Muscle layer of colon (tissue), 2 donors: ENCODE data around the gene LITAFD.

Source experiments
- H3K27ac ChIP-seq: one replicate; pipeline ENCODE4 v1.7.0; 2013; ENCODE audit warnings: low read depth, mild to moderate bottlenecking, low read length, moderate library complexity
- H3K27me3 ChIP-seq, 2 donors: one replicate each; pipeline ENCODE4 v1.7.0; 2013; ENCODE audit warnings: low read length in 2 of 2, mild to moderate bottlenecking in 2 of 2; ENCODE audit not compliant: insufficient read depth in 2 of 2, control insufficient read depth in 1 of 2
- H3K36me3 ChIP-seq: one replicate; pipeline ENCODE4 v1.7.0; 2013; ENCODE audit warnings: mild to moderate bottlenecking, low read length; ENCODE audit not compliant: insufficient read depth
- H3K4me1 ChIP-seq: one replicate; pipeline ENCODE4 v1.7.0; 2013; ENCODE audit warnings: mild to moderate bottlenecking, low read length; ENCODE audit not compliant: insufficient read depth
- H3K4me3 ChIP-seq, 2 donors: one replicate each; pipeline ENCODE4 v1.7.0; 2013; ENCODE audit warnings: low read length in 2 of 2, low read depth in 1 of 2, mild to moderate bottlenecking in 1 of 2, moderate library complexity in 1 of 2
- H3K9ac ChIP-seq: one replicate; pipeline ENCODE4 v1.7.0; 2013; ENCODE audit warnings: low read length
- H3K9me3 ChIP-seq: one replicate; pipeline ENCODE4 v1.7.0; 2013; ENCODE audit warnings: mild to moderate bottlenecking, low read length
- donor health status: abdominal sarcoma.
- donor health status: Adenocarcinoma of cecum.

The LITAFD gene

DNA sequence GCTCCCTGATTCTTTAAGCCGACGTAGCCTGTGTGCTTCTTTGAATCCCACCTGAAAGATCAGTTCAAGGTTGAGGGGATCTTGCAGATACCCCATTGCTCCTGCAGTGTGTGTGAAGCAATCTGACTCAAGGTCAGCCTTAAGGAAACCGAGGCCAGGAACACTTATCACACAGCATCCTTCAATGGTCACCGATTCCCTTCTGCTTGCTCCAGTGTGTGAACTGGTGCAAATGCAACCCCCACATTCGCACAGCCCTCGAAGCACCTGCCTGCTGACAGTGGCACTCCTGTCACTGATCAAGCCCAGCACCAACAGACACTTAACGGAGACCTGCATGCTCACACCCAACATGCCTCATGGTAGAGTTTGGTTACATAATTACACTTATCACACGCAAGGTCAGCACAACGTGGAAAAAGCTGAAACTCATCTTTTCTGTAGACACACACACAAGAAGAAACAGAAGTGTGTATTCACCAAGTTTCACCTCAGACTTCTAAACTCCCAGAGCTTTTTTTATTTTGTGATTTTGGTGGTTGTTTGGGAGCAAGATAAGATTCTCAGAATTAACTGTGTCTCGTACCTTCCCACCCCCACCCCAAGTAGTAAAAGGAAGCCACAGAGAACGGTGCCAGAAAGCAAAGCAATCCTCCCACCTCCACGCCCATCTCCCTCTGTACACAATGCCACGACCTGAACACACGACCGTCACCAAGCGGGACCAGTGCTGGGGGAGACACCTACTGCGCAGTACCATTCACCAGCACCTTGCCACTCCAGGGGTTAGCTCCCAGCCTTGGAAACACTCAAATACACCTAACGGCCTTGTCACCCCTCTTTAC is 37.2 kb downstream of the LITAFD start:
- Histone ChIP-seq H3K9ac (no peak overlapping the region), H3K36me3 (peaks cover 66% of the 10 kb centered on the region), H3K27ac (no peak overlapping the region), H3K4me1 (no peaks in the 10 kb centered on the region), H3K4me3 (no peak overlapping the region), H3K9me3 (no peaks in the 10 kb centered on the region), H3K27me3 (no peaks in the 10 kb centered on the region)

DNA sequence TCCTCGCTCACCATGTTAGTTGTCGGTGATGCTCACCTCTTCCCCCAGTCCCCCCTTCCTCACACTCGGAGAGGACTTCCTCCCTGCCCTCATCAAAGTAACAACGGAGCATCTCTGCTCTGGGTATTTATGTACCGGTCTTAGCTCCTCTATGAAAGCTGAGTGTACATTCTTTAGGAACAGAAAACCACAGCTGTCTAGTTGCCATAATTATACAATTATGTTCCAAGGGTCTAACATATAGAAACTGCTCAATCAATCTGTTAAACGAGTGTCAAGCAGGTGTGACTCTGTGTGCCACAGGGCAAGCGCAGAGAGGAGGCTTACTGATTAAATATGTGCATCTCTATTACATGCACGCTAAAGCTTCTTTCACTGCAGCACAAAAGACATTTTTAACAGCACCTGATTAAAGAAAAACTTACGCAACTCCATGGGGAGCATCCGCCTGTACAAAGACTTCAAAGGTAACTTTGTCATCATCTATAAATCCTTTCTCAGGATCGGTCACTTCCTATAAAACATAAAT is 37.8 kb downstream of the LITAFD start:
- H3K9me3 ChIP-seq: no peaks in the 10 kb centered on the region
- no peaks in the 10 kb centered on the region for H3K4me1 ChIP-seq
- no peak overlapping the region for H3K4me3 ChIP-seq
- H3K27ac ChIP-seq: no peak overlapping the region
- H3K27me3 ChIP-seq: no peaks in the 10 kb centered on the region
- no peak overlapping the region for H3K9ac ChIP-seq
- peaks cover 59% of the 10 kb centered on the region for H3K36me3 ChIP-seq

GRCh38 chr16:8920645-8921346 is 38.6 kb downstream of the LITAFD start:
- Histone ChIP-seq H3K27me3 (no peaks in the 10 kb centered on the region), H3K4me1 (no peaks in the 10 kb centered on the region), H3K9me3 (no peaks in the 10 kb centered on the region), H3K36me3 (peaks cover 59% of the 10 kb centered on the region), H3K9ac (no peak overlapping the region), H3K4me3 (no peak overlapping the region), H3K27ac (no peak overlapping the region)

DNA sequence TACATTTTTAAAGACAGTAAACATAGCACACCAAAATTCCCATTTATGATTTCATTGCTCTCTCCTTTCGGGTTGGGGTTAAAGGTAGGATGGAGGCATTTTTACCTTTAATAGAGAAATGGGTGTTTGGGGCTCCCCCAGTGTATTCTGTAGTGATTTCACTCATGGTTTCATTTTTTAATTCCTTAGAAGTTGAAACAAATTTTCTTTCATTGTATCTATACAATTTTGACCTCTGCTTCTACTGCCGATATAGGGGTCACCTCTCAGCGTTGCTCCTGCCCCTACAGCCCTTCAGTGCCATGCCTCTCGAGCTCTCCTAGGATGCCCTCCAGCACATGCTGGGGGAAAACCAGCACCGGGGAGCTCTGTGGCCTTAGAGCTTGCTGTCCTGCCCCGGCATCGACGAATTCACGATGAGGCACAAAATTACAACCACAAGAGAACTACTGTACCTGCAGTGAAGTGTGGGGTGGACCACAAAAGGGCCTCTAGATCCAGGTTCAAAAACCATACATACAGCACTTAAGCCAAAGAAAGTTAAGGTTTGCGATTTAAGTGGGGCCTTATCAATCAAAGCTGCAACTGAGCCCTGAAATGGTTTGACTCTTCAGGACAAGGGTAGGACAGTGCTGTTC is 39.3 kb downstream of the LITAFD start:
- Histone ChIP-seq H3K4me1 (no peaks in the 10 kb centered on the region), H3K36me3 (peaks cover 53% of the 10 kb centered on the region)

GRCh38 chr16:8923199-8923598 is 41.0 kb downstream of the LITAFD start:
- Histone ChIP-seq H3K9ac (no peak overlapping the region), H3K4me1 (no peaks in the 10 kb centered on the region), H3K36me3 (peaks cover 42% of the 10 kb centered on the region), H3K9me3 (no peaks in the 10 kb centered on the region), H3K4me3 (no peak overlapping the region), H3K27me3 (no peaks in the 10 kb centered on the region), H3K27ac (no peak overlapping the region)

More for the DNA sequence above, 39.3 kb downstream of the LITAFD start:
- Histone ChIP-seq H3K9me3 (no peaks in the 10 kb centered on the region), H3K9ac (no peak overlapping the region), H3K27me3 (no peaks in the 10 kb centered on the region), H3K27ac (no peak overlapping the region), H3K4me3 (no peak overlapping the region)

GRCh38 chr16:8924214-8924613 is 42.1 kb downstream of the LITAFD start:
- H3K4me1 ChIP-seq: no peaks in the 10 kb centered on the region
- no peak overlapping the region for H3K9ac ChIP-seq
- peaks cover 42% of the 10 kb centered on the region for H3K36me3 ChIP-seq
- no peaks in the 10 kb centered on the region for H3K9me3 ChIP-seq
- H3K4me3 ChIP-seq: no peak overlapping the region
- no peaks in the 10 kb centered on the region for H3K27me3 ChIP-seq
- no peak overlapping the region for H3K27ac ChIP-seq

DNA sequence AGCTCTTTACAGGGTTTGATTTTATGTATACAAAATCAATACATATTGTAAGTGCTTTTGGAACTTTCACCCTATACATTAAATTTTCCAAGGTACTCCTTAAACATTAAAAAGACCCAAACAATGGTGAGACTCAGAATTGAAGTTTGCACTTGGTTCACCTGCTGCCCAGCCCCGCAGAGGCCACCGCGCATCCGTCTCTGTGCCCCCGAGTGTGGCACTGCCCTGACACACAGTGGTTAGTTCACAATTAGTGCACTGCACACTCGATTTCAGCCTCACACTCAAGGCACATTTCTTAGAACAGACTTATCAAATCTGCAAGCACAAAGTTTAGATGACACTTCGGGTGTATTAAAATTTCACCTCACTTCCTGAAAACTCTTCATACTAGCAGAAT is 43.3 kb downstream of the LITAFD start:
- H3K27ac ChIP-seq: no peak overlapping the region
- no peaks in the 10 kb centered on the region for H3K9me3 ChIP-seq
- no peak overlapping the region for H3K4me3 ChIP-seq
- no peak overlapping the region for H3K9ac ChIP-seq
- H3K36me3 ChIP-seq: peaks cover 37% of the 10 kb centered on the region
- H3K4me1 ChIP-seq: no peaks in the 10 kb centered on the region
- no peaks in the 10 kb centered on the region for H3K27me3 ChIP-seq

DNA sequence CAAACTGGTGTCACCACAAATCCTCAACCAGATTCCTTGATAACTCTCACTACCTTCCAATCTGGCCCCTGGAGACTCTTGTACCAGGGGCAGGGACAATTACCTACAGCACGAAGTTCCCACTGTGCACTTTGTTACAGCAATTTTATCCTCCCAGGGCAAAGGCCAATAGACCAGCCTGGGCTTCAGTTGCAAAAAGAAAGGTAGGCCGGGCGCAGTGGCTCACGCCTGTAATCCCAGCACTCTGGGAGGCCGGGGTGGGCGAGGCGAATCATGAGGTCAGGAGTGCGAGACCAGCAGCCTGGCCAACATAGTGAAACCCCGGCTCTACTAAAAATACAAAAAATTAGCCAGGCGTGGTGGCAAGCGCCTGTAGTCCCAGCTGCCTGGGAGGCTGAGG is 44.7 kb downstream of the LITAFD start:
- Histone ChIP-seq H3K4me1 (no peaks in the 10 kb centered on the region), H3K4me3 (no peak overlapping the region), H3K9ac (no peak overlapping the region), H3K9me3 (no peaks in the 10 kb centered on the region), H3K27me3 (no peaks in the 10 kb centered on the region), H3K27ac (no peak overlapping the region), H3K36me3 (peaks cover 25% of the 10 kb centered on the region)

DNA sequence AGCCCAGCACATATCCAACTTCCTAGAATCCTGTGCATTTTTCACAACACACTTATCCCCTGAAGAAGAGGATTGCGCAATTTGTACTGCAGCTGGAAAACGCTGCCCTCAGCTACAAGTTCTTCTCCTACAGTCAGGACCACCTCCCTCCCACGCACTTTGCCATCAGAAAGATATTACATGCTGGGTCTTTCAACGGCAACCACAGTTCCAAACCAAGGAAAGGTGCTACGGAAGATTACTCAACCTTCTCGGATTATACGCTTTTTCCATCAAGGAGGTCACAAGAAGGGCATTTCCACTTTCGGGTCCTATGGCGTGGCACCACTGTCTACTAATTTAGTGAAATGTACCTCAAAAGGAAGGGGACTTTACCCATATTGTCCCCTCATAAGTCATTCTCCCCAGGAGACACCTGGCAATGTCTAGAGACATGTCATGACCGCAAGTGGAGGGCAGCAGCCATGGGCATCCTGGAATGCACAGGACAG is 46.4 kb downstream of the LITAFD start:
- Histone ChIP-seq H3K9ac (no peak overlapping the region), H3K4me1 (no peaks in the 10 kb centered on the region), H3K36me3 (peaks cover 23% of the 10 kb centered on the region), H3K9me3 (no peaks in the 10 kb centered on the region), H3K4me3 (no peak overlapping the region), H3K27ac (no peak overlapping the region), H3K27me3 (no peaks in the 10 kb centered on the region)

DNA sequence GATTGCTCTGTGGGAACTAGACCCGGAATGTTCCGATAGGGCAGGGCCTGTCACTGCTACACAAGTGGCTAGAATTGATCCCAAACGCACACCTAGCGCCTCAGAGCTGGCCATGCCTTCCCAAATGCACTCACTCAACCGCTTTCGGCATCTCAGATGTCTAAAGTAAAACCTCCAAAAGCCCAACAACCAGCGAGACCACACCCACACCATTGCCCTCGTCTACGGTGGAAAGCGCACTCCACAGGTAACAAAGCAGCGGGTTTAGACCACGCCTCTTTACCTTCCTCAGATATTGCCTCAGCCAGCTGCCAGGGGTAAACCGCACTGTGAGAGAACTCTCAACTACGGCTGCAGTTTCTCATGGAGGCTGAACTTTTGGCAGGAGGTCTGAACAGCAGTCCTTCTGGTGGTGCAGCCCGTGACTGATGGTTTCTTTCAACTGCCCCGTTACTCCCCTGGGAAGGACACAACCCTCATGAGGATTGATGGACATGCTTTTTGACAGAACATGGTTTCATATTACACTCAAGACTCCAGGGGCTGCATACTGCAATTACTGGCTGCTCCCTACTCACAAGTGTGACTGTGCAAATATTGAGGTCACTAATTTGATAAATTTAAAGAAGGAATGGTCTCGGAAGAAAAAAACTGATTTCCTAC is 47.1 kb downstream of the LITAFD start:
- Histone ChIP-seq H3K9ac (no peak overlapping the region), H3K36me3 (peaks cover 23% of the 10 kb centered on the region), H3K4me3 (no peak overlapping the region), H3K4me1 (peaks cover 2% of the 10 kb centered on the region), H3K9me3 (no peaks in the 10 kb centered on the region), H3K27me3 (no peaks in the 10 kb centered on the region), H3K27ac (no peak overlapping the region)

GRCh38 chr16:8931859-8932258 is 49.7 kb downstream of the LITAFD start:
- Histone ChIP-seq H3K4me3 (no peak overlapping the region), H3K4me1 (peaks cover 19% of the 10 kb centered on the region), H3K9me3 (no peaks in the 10 kb centered on the region), H3K27ac (no peak overlapping the region), H3K36me3 (peaks cover 19% of the 10 kb centered on the region), H3K9ac (no peak overlapping the region), H3K27me3 (no peaks in the 10 kb centered on the region)
